CD4-positive, alpha-beta T cell treated with Interleukin-15 for 4 hours (primary cell): ENCODE results near the gene POTEC.
A peak's percentile ranks its signal among the peaks of the same experiment; 100 is the strongest.
"Not testable (repeated sequence)": the region's sequence is repeated elsewhere in the genome, so short reads cannot be mapped to it uniquely, and the experiment has no call there.

Experiments used
- DNase-seq: peaks from one replicate; pipeline ENCODE4 v3.0.0-alpha.2; 2020; ENCODE audit warnings: low spot score

Gene POTEC

DNA sequence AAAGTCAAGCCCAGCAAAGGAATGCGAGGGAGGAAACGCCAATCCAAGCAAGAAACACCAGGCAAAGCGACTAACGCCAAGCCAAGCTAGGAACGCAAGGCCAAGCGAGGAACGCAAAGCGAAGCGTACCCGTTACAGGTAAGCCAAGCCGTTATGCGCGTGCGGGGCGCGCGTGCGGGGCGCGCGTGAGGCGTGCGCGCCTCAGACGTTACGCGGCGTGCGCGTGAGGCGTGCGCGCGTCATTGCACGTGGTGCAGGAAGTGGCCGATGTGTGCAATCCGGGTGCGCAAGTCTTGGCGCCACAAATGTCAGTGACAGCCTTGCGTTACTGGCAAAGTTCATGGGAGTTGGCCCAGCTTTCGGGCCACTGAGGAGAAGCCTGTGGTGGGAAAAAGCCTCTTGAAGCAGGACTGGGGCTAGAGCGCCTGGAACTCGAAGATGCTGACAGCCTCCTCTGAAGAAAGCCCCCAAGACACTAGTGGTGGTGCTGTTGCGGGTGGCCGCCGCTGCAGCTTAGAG is at the start of gene POTEC:
Gene POTEC, minus strand, starts transcription at position 155 of the 519 bp plus-strand sequence. CDS start 454 bp downstream, outside the sequence.
- not testable (repeated sequence) for DNase-seq

DNA sequence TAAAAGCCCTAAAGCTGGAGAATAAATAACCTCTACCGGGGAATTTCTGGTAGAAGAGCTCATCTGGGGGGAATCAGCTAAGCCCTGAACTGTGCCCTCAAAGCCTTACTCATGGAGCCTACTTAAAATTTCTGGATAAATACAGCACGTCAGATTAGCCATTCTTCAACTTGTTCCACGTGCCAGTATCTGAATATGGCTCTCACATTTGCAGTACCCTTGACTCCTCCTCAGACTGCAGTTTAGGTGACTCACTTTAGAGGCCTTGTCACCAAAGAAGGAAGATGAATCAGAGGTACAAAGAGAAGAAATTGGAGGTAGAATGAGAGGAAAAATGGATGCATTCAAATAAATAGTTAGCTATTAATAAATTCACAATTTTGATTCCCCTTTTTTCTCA is 34.6 kb upstream of the POTEC start:
- DNase-seq, result no peak

DNA sequence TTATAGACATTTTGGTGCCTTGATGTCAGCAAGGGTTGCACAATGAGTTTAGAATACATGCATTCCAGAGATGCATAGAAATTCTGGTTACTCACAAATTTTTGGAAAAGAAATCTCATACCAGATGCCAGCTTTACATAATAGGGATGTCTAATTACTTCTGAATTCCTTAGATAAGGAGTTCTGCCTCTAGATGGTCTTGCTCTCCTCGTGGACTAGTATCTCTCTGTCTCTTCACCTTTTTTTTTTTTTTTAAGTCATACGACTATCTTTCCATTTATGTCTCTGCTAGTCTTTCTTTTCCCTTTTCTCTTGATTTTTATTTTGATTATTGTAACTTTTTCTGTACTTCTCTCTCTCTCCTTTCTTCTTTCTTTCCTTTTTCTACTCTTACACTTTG is 16.1 kb upstream of the POTEC start:
- not testable (repeated sequence) for DNase-seq

DNA sequence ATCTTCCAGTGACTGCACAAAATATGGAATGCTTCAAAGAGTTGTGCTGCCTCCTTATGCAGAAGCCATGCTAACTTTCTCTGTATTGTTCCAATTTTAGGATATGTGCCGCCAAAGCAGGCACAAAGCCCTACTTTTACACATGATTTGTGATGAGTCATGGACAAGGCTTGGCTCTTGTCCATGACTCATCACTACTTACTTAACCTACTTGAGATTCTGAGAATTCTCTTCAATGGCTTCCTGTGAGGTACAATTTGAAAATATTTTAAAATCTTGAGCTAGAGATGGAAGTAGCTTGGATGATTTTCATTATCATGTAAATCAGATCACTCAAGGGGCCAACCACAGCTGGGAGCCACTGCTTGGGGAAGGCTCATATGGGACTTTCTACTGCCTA is 11.7 kb downstream of the POTEC start:
- peak; percentile 17 for DNase-seq

DNA sequence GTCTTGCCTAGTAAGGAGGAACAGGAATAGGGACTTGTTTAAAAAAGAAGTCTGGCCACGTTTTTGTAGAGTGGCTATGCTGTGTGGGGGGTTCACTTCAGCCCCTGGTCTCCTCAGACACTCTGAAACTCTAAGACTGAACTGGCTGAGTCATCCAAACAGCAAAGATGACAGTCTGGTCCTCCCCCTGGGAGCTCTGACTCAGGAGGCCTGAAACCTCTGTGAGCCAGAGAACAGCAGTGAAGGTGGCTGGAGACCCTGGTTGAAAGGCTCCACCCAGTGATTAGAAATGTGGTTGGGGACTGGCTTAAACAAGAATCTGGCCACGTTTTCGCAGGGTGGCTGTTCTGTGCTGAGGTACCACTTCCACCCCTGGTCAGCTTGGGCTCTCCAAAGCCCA is 32.7 kb downstream of the POTEC start:
- DNase-seq, result not testable (repeated sequence)

DNA sequence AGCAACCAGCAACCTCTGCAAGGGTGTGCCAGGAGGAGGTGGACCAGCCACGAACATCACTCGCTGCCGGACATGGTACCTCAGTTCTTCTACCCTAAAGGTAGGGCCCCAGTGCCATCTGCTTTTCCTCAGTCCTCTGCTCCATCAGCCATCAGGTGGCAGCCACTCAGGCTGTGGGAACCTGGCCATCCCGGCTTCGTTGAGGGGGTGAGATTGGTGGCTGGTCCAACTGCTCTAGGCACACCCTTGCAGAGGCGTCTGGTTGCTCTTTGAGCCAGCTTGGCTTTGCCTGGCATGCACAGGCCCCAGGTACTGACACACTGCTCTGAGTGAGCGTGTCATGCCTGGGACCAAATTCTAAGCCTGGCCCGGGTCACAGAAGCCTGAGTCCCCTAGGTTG is 39.7 kb downstream of the POTEC start:
- DNase-seq, result not testable (repeated sequence)

DNA sequence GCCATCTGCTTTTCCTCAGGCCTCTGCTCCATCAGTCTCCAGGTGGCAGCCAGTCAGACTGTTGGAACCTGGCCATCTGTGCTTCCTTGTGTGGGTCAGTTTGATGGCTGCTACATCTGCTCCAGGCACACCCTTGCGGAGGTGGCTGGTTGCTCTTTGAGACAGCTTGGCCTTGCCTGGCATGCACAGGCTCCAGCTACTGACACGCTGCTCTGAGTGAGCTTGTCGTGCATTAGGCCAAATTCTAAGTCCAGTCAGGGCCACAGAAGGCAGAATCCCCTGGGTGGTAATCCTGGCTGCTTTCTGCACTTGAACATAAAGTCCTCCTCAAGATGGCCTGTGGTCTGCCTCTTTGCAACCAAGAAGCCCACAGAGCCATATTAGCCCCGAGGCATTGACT is 41.5 kb downstream of the POTEC start:
- not testable (repeated sequence) for DNase-seq

DNA sequence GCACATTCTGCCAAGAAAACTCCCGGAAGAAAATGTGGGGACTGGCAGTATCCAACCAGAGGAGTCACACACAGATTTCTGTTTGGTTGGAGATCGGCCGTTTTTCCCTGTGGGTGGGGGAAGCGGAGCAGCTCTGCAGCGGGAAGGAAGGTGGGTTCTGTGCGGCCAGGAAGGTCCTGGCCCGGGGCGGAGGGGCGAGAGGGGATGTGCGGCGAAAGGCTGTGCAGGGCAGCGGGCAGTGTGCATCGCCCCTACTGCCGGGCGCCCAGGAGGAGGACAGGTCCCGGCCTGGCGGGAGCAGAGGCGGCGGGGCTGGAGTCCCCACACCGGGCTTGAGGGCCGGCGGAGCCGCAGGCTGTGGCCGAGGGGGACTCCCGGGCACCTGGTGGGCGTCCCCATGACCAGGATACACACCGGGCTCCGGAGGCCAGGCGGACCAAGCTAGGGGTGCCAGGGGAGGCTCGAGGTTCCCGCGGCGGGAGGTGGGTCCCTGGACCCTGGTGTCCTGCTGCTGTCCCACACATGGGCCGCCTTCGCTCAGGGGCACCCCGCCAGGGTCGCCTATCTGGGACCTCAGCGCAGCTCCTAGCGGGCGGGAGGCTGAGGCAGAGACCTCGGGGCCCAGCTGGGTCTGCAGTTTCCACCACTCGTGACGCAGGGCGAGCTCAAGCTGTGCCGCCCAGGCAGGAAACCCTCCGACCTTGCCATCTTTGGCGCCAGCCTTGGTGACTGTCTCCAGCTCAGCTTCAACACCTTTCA is 54.0 kb downstream of the POTEC start:
- not testable (repeated sequence) for DNase-seq

DNA sequence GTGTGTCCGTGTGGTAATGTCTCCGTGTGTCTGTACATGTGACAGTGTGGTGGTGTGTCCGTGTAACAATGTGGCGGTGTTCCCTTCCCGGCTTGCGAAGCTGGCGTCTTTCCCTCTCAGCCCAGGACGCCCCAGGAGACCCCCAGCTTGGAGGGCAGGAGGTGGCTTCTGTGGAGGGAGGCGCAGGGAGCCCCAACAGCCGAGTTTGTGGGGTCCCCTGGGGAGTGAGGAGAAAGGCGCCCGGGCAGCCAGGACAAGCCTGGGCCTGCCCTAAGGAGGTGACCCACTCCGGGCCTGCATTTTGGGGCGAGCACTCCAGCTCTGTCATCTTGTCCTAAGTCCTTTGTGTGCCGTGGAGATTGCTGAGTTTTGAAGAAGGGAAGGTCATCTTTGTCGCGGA is 54.6 kb downstream of the POTEC start:
- not testable (repeated sequence) for DNase-seq

DNA sequence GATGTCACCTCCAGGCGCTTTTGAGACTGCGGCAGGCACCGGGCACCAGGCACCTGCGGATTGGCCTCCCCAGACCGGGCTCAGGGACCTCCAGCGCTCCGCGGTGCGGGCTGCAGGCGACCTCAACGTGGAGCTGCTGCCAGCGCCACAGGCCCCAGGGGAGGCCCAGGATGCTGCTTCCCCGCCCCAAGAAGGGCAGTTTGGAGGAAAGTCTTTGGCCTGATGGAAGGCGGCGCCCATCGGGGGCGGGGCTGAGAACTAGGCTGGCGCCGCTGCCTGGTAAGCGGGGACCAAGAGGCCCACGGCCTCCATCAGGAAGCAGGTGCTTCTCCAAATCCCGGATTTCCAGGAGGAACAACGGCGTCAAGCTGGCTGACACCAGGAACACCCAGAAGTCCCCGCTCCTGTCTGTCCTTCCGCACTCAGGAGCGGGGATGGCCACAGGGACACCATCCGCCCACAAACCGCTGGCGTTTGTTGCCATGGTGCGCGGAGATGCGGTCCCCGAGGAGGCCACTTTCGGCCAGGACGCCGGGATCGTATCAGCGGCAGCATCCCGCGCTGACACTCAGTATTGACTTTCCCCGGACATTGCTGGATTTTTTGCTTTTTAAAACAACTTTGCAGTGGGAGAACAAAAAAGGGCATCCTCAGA is 56.3 kb downstream of the POTEC start:
- not testable (repeated sequence) for DNase-seq

DNA sequence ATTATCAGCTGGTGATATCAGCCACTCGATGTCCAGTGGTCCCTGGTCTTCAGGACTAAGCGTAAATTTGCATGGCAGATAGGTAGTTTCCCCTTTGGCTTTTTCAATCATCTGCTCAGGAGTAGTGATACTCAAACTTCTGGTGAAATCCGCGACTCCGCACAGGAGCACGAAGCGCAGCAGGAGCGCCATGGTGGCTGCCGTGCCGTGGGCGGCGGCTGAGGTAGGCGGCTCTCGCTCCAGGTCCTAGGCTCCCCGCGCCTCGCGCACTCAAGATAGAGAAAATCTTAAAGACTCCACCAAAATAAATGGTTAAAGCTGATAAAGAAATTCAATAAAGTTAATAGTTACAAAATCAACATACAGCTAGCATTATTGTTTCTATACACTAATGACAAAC is 64.3 kb downstream of the POTEC start:
- DNase-seq, result not testable (repeated sequence)

DNA sequence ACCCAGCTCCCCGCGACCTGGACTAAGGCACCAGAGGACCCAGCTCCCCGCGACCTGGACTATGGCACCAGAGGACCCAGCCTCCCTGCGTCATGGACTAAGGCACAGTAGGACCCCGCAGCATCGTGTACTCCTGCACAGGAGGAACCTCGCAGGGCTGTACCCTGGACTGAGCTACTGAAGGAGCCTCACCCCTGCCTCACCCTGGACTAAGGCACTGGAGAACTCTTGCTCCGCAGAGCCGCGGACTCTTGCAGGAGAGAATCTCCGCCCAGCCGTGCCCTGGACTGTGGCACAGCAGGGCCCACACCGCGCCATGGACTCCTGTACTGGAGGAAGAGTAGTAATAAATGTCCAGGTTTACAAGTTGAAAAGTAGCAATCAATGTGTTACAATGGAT is 67.9 kb downstream of the POTEC start:
- not testable (repeated sequence) for DNase-seq

DNA sequence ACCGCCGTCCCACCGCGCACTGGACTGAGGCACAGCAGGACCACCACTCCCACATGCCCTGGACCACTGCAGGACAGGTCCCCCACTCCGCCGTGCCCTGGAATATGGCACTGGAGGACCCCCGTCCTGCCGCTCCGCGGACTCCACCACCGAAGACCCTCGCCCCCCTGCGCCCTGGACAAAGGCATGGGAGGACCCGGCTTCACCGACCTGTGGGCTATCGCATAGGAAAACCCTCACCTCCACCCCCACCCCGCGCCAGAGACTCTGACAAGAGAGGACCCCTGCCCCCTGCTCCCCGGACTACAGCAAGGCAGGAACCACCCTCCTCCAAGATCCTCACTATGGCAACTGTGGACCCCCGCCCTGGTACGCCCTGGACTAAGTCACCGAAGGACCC is 68.6 kb downstream of the POTEC start:
- DNase-seq, result not testable (repeated sequence)

DNA sequence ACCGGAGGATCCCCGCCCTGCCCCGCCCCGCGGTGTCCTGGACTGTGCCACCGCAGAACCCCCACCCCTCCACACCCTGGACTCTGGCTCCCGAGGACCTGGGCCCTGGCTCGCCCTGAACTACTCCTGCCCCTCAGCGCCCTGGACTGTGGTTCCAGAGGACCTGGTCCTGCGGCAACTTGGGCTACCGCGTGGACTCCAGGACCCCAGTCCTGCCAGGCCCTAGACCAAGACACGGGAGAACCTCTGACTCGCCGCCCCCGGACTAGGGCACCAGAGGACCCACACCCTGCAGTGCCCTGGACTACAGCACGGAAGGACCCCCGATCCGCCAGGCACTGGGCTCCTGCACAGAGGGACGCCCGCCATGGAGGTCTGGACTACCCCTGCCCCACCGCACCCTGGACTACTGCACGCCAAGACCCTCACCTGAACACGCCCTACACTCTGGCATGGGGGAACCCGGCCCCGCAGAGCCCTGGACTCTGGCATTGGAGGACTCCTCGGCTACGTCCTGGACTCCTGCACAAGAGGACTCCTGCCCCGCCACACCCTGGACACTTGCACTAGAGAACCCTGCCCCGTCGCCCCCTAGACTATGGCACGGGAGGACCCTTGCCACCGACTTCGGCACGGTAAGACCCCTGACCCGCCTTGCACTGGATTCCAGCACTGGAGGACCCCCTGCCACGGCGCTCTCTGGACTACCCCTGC is 69.2 kb downstream of the POTEC start:
- not testable (repeated sequence) for DNase-seq

DNA sequence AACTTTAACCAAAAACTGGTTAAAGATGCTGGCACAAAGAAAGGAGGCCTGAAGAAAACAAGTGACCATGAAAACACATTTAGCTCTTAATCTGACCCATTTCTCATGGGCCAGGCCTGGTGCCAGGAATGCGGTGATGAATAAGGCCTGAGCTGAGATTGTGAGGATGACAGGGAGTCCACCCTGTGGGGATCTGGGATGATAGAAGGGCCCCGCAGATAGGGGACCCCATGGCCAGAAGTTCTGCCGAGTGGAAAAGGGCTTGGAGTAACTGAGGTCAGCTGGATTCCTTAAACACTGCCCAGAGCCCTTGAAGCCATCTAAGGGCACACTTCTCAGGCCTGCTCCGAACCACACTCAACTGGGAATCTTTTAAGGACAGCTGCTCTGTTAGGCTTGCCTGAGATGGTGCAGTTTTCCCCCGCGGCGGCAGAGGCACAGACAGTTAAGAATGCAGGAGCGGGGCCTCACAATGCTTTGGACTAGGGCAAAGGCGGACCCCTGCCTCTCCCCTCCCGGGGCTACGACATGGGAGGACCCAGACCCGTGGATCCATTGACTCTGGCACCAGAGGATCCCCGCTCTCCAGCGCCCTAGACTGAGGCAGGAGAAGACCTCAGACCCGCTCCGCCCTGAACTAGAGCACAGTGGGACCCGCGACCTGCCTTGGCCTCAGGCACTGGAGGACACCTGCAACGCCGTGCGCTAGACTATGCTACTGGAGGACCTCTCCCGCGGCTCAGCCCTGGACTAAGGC is 70.0 kb downstream of the POTEC start:
- not testable (repeated sequence) for DNase-seq

DNA sequence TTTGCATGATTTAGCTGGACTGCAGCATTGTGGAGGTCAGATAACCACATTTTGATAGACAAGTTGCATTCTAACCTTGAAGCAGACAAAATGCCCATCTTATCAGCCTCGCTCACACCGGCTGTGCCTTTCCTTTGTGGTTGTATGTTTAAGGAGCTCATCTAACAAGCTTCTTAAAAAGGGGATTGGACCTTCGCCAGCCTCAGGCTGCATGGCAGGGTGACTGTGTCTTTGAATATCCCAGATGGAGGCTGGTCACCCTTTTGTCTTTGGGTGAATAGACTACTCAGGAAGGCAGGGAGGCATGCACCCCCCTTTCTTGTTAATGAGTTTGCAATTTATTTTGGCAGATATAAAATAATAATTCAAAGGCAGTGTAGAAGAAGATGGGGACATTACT is 72.1 kb downstream of the POTEC start:
- DNase-seq, result not testable (repeated sequence)

DNA sequence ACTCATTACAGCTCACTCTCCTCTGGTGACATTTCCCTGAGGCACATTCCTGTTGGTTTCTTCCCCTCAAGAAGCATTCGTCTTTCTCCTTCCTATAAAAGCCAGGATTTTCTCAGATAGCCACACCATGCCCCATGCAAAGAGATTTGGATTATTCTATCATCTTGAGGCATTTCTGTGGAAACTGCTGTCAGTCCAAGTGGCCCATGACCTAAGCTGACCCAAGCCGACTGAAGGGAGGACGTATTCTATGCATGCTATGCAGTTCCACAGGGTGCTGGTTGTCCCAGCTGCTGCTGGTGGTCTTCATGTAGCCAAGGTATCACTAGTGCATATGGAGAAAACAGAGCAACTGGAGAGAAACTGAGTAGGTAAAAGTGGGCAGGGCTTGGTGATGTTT is 73.0 kb downstream of the POTEC start:
- not testable (repeated sequence) for DNase-seq

DNA sequence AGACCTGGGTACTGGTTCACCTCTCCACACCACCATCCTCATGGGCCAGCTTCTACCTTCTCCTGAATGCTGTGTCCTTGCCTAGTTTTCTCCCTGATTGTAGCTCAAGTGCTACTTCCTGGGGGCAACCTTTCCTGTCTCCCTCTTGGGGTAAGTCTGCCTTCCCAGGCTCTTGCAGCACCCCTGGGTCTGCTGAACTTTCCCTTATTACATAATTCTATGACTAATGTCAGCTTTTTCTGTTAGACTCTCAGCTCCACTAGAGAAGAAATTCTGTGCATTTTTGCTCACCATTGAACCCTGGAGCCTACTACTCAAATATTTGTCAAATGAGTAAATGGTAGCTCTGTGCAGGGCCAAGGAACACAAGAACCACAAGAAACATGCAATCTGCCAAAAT is 73.4 kb downstream of the POTEC start:
- not testable (repeated sequence) for DNase-seq

DNA sequence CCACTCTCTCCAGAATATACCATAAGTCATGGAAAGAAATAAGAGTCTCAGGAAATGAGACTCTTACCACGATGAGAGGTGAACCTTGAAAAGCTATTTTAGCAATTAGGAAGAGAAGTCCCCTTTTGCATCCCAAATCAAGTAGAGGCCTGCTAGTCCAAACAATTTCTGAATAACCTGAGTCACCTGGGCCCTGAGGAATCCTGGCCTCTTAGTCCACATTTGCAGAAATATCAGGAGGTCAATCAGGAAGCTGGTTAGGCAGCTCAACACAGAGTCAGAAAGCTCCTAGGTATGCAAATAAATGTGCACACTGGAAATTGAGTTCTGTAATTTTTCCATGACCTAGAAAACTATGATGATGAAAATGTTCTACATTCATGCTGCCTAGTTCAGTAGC is 77.4 kb downstream of the POTEC start:
- DNase-seq, result not testable (repeated sequence)
